GM23338 (cell line): Measurements from ENCODE around the gene ENPP7. TPM values are rescaled to one million over a fixed set of nuclear protein-coding genes. Genes with fewer than 3 reads are reported as not detected.

Experiments used
- ATAC-seq: fragments of 200-7000 bp; cut with Tn5 transposase; 3 replicates; pipeline ENCODE4 v1.9.1; 2020
- DNase-seq: peaks from one replicate; pipeline ENCODE4 v3.0.0-alpha.2; 2015; ENCODE audit warnings: low spot score
- H2AFZ ChIP-seq: fragments of 200-600 bp; sonication (generic); 2 replicates; pipeline ENCODE4 v1.8.0; 2016; ENCODE audit warnings: antibody characterized with exemption, mild to moderate bottlenecking, moderate library complexity
- H3F3A ChIP-seq: fragments of 200-600 bp; sonication (generic); replicated peaks from 2 replicates; pipeline ENCODE4 v1.8.0; 2017; ENCODE audit warnings: antibody characterized with exemption, mixed run types, low read depth
- H3K27ac ChIP-seq: fragments of 200-600 bp; sonication (generic); 2 replicates; pipeline ENCODE4 v1.6.1; 2016; ENCODE audit warnings: low read depth
- H3K27me3 ChIP-seq: fragments of 200-600 bp; sonication (generic); 2 replicates; pipeline ENCODE4 v1.8.0; 2016; ENCODE audit warnings: mild to moderate bottlenecking, mixed run types, moderate library complexity; ENCODE audit not compliant: insufficient read depth
- H3K36me3 ChIP-seq: fragments of 200-600 bp; sonication (generic); 2 replicates; pipeline ENCODE4 v1.8.0; 2016; ENCODE audit warnings: mild to moderate bottlenecking; ENCODE audit not compliant: insufficient read depth
- H3K4me1 ChIP-seq: fragments of 200-600 bp; sonication (generic); 2 replicates; pipeline ENCODE4 v1.8.0; 2016; ENCODE audit warnings: mild to moderate bottlenecking, moderate library complexity; ENCODE audit not compliant: insufficient read depth
- H3K4me2 ChIP-seq: fragments of 200-600 bp; sonication (generic); 2 replicates; pipeline ENCODE4 v1.7.1; 2017; ENCODE audit warnings: mixed run types
- H3K4me3 ChIP-seq: fragments of 200-600 bp; sonication (generic); 2 replicates; pipeline ENCODE4 v1.6.1; 2016; ENCODE audit warnings: mixed run types
- H3K79me2 ChIP-seq: fragments of 200-600 bp; sonication (generic); replicated peaks from 2 replicates; pipeline ENCODE4 v1.8.0; 2017; ENCODE audit warnings: mild to moderate bottlenecking; ENCODE audit not compliant: insufficient read depth
- H3K9me2 ChIP-seq: fragments of 200-600 bp; sonication (generic); 2 replicates; pipeline ENCODE4 v1.8.0; 2017; ENCODE audit not compliant: insufficient read depth
- H4K20me1 ChIP-seq: fragments of 200-600 bp; sonication (generic); replicated peaks from 2 replicates; pipeline ENCODE4 v1.8.0; 2017; ENCODE audit warnings: mild to moderate bottlenecking; ENCODE audit not compliant: insufficient read depth
- H3K27ac Mint-ChIP-seq: 2 replicates; pipeline ENCODE4 v1.8.0; 2020; ENCODE audit warnings: inconsistent platforms, mild to moderate bottlenecking, moderate library complexity, mixed read lengths
- H3K27me3 Mint-ChIP-seq: 3 replicates; pipeline ENCODE4 v1.8.0; 2022; ENCODE audit warnings: low read depth, mild to moderate bottlenecking, moderate library complexity, mixed read lengths, inconsistent platforms; ENCODE audit not compliant: insufficient read depth, poor library complexity
- H3K36me3 Mint-ChIP-seq: 3 replicates; pipeline ENCODE4 v1.8.0; 2021; ENCODE audit warnings: low read depth, mild to moderate bottlenecking, inconsistent platforms, moderate library complexity, mixed read lengths
- H3K4me1 Mint-ChIP-seq: 3 replicates; pipeline ENCODE4 v1.8.0; 2020; ENCODE audit warnings: mild to moderate bottlenecking, inconsistent platforms, mixed read lengths
- H3K4me3 Mint-ChIP-seq: 3 replicates; pipeline ENCODE4 v1.8.0; 2021; ENCODE audit warnings: moderate library complexity, mild to moderate bottlenecking, inconsistent platforms, mixed read lengths
- H3K9me3 Mint-ChIP-seq: 3 replicates; pipeline ENCODE4 v1.8.0; 2020; ENCODE audit warnings: moderate library complexity, mild to moderate bottlenecking, inconsistent platforms, mixed read lengths
- CREB1 ChIP-seq: fragments of 250-450 bp; sonication (Bioruptor Pico); IDR thresholded peaks from 2 replicates; pipeline ENCODE4 v1.5.0; 2020; ENCODE audit warnings: low read depth, mild to moderate bottlenecking, moderate library complexity
- CTCF ChIP-seq, 2 experiments: fragments of 200-600 bp in 1 of 2; sonication (generic) in 1 of 2; conservative IDR thresholded peaks; 2 replicates each; pipeline versions ENCODE4 v1.5.1 to v1.6.1; 2016 to 2017; ENCODE audit warnings: antibody characterized with exemption in 2 of 2, low read depth in 2 of 2, mild to moderate bottlenecking in 2 of 2, moderate library complexity in 1 of 2
- ETS1 ChIP-seq: IDR thresholded peaks from 2 replicates; pipeline ENCODE4 v1.6.1; 2016; ENCODE audit warnings: antibody characterized with exemption
- EZH2 ChIP-seq: fragments of 200-600 bp; sonication (generic); IDR thresholded peaks from one replicate; pipeline ENCODE4 v1.8.0; 2017; ENCODE audit warnings: antibody characterized with exemption, mild to moderate bottlenecking, low read depth; ENCODE audit not compliant: unreplicated experiment
- EZH2phosphoT487 ChIP-seq: fragments of 200-600 bp; sonication (generic); IDR thresholded peaks from one replicate; pipeline ENCODE4 v1.8.1; 2018; ENCODE audit warnings: antibody characterized with exemption; ENCODE audit not compliant: unreplicated experiment
- JUNB ChIP-seq: IDR thresholded peaks from one replicate; pipeline ENCODE4 v1.6.1; 2016; ENCODE audit warnings: antibody characterized with exemption; ENCODE audit not compliant: unreplicated experiment
- NANOG ChIP-seq: IDR thresholded peaks from 2 replicates; pipeline ENCODE4 v1.6.1; 2016; ENCODE audit warnings: antibody characterized with exemption, borderline replicate concordance
- POLR2AphosphoS5 ChIP-seq: IDR thresholded peaks from 2 replicates; pipeline ENCODE4 v1.6.1; 2016; ENCODE audit warnings: antibody characterized with exemption, low read depth
- REST ChIP-seq: IDR thresholded peaks from one replicate; pipeline ENCODE4 v1.6.1; 2018; ENCODE audit warnings: antibody characterized with exemption; ENCODE audit not compliant: unreplicated experiment
- STAT1 ChIP-seq: IDR thresholded peaks from one replicate; pipeline ENCODE4 v1.6.1; 2016; ENCODE audit warnings: antibody characterized with exemption; ENCODE audit not compliant: unreplicated experiment
- ZNF114 ChIP-seq: fragments of 250-450 bp; sonication (Bioruptor Pico); IDR thresholded peaks from 2 replicates; pipeline ENCODE4 v1.5.0; 2020; ENCODE audit warnings: mild to moderate bottlenecking, moderate library complexity
- ZNF331 ChIP-seq: fragments of 250-450 bp; sonication (Bioruptor Pico); IDR thresholded peaks from 2 replicates; pipeline ENCODE4 v1.5.0; 2020; ENCODE audit warnings: low read depth, mild to moderate bottlenecking, moderate library complexity
- ZNF462 ChIP-seq: fragments of 250-450 bp; sonication (Bioruptor Pico); IDR thresholded peaks from 2 replicates; pipeline ENCODE4 v1.5.0; 2020; ENCODE audit warnings: mild to moderate bottlenecking, moderate library complexity
- polyA plus RNA-seq: library from polyadenylated mRNA; unstranded; fragments of >200 nt; fragmentation: Nextera tagmentation; extraction: Ambion mirVana; gene quantifications from 2 replicates; pipeline ENCODE4 v1.2.1, GENCODE V29; 2016
- total RNA-seq: library from RNA; depleted of rRNA; stranded (reverse); fragments of >200 nt; shearing (Covaris generic); gene quantifications from 2 replicates; pipeline ENCODE4 v1.2.3, GENCODE V29; 2014

The ENPP7 gene
- total and polyA plus RNA-seq, 2 experiments from 2014 or later, result not detected

- Histone ChIP-seq H3F3A (peaks cover 35% of the 10 kb centered on the region), H3K36me3 (no peaks in the 10 kb centered on the region), H4K20me1 (peaks cover 19% of the 10 kb centered on the region), H3K79me2 (no peaks in the 10 kb centered on the region), H3K4me1 (peaks cover 37% of the 10 kb centered on the region), H3K9me2 (no peaks in the 10 kb centered on the region), H3K4me2 (peak overlapping the region; percentile 88), H3K4me3 (peak overlapping the region; percentile 68), H3K27me3 (peaks cover 85% of the 10 kb centered on the region), H3K27ac (no peak overlapping the region), H2AFZ (peak overlapping the region; percentile 86; the same call in 1 of the 2 replicates)
- peak; percentile 81 for DNase-seq
- peaks cover 9% of the 10 kb centered on the region for H3K36me3 Mint-ChIP-seq
- H3K27me3 Mint-ChIP-seq, result peaks cover 94% of the 10 kb centered on the region
- no peak for TF ChIP-seq EZH2phosphoT487
- TF ChIP-seq CREB1 (CRISPR knock-in tag), result peak; percentile 54; the same call in 1 of the 2 replicates
- TF ChIP-seq REST, result no peak
- no peak for TF ChIP-seq STAT1
- TF ChIP-seq CTCF (conservative IDR thresholded peaks at IDR 0.05; ENCODE audit: low read depth in 2 of 2), result peak; percentile 62 to 74
- TF ChIP-seq POLR2AphosphoS5, result no peak
- no peak for TF ChIP-seq ZNF462 (CRISPR knock-in tag)
- no peak for TF ChIP-seq JUNB
- no peak for TF ChIP-seq ZNF114
- no peak for TF ChIP-seq ETS1
- TF ChIP-seq EZH2, result peak; percentile 84
- TF ChIP-seq ZNF331 (CRISPR knock-in tag), result no peak
- no peak for TF ChIP-seq NANOG
- peaks cover 54% of the 10 kb centered on the region for H3K4me1 Mint-ChIP-seq
- no peak overlapping the region for H3K27ac Mint-ChIP-seq
- no peak overlapping the region; the same call in 2 of the 3 replicates for H3K4me3 Mint-ChIP-seq
- ATAC-seq, result peak; percentile 33
- H3K9me3 Mint-ChIP-seq, result no peaks in the 10 kb centered on the region
Observed at GRCh38 chr17:79789943-79790804, 59.4 kb downstream of the ENPP7 start.
